ENCODE results near the gene TET3.

DNA sequence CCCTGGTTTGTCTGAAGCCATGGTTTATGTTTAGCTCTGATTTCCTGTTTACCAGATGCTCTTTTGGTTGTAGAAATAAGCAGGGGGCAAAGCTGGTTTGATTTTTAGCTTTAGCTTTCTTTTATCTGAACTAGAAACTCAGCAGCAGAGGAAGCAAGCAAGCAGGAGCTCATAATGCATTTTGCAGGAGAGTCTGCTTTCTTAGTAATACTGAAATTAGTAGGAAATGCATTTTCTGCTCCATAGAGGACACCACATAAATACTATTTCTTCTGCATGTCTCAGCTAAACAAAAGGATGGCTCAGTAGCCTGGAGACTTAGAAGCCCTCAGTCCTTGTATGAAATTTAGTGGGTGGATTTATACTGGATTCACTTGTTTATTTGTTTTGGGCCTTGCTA, 34.9 kb upstream of the TET3 start:
- TF ChIP-seq EZH2 (IDR thresholded peaks at IDR 0.05), result no peak
- no peak for TF ChIP-seq POLR2AphosphoS5 (IDR thresholded peaks at IDR 0.05; ENCODE audit: borderline replicate concordance, low read depth, low read length)
